Activated CD4-positive, alpha-beta T cell treated with anti-CD3 and anti-CD28 coated beads, Interleukin-2, Interleukin-6, amounts not matched to agents 100 ng/mL and 50 ng/mL, durations not matched to agents 16 hours and 8 hours (primary cell): ENCODE data around the gene WBP2.

Experiments
- DNase-seq: peaks from one replicate; pipeline ENCODE4 v3.0.0-alpha.2; 2020

WBP2 gene

GRCh38 chr17:75826561-75827307, 28.4 kb downstream of the WBP2 start:
- DNase-seq = no peak

GRCh38 chr17:75825748-75826370, 29.3 kb downstream of the WBP2 start:
- no peak for DNase-seq

- DNase-seq = no peak
Observed at GRCh38 chr17:75825149-75825552, 30.0 kb downstream of the WBP2 start.

- no peak for DNase-seq
Observed at GRCh38 chr17:75824666-75825065, 30.5 kb downstream of the WBP2 start.

- DNase-seq = no peak
Observed at GRCh38 chr17:75824050-75824552, 31.0 kb downstream of the WBP2 start.

- no peak for DNase-seq
Observed at GRCh38 chr17:75823257-75824041, 31.7 kb downstream of the WBP2 start.

GRCh38 chr17:75822800-75823166, 32.4 kb downstream of the WBP2 start:
- no peak for DNase-seq

- no peak for DNase-seq
Observed at GRCh38 chr17:75822119-75822799, 32.9 kb downstream of the WBP2 start.

GRCh38 chr17:75821552-75821951, 33.6 kb downstream of the WBP2 start:
- no peak for DNase-seq

- no peak for DNase-seq
Observed at GRCh38 chr17:75820094-75821080, 34.7 kb downstream of the WBP2 start.

GRCh38 chr17:75819678-75820077, 35.5 kb downstream of the WBP2 start:
- DNase-seq = no peak

- DNase-seq = no peak
Observed at GRCh38 chr17:75819116-75819515, 36.0 kb downstream of the WBP2 start.

- no peak for DNase-seq
Observed at GRCh38 chr17:75818326-75818885, 36.7 kb downstream of the WBP2 start.

- no peak for DNase-seq
Observed at GRCh38 chr17:75817571-75817970, 37.6 kb downstream of the WBP2 start.

GRCh38 chr17:75816693-75817092, 38.4 kb downstream of the WBP2 start:
- no peak for DNase-seq

- DNase-seq = no peak
Observed at GRCh38 chr17:75815399-75815798, 39.7 kb downstream of the WBP2 start.

- DNase-seq = no peak
Observed at GRCh38 chr17:75814900-75815373, 40.2 kb downstream of the WBP2 start.

GRCh38 chr17:75814021-75814395, 41.1 kb downstream of the WBP2 start:
- DNase-seq = no peak

GRCh38 chr17:75813081-75814020, 41.8 kb downstream of the WBP2 start:
- no peak for DNase-seq
